ENCODE measurements around the gene KCNJ4.

KCNJ4 gene

DNA sequence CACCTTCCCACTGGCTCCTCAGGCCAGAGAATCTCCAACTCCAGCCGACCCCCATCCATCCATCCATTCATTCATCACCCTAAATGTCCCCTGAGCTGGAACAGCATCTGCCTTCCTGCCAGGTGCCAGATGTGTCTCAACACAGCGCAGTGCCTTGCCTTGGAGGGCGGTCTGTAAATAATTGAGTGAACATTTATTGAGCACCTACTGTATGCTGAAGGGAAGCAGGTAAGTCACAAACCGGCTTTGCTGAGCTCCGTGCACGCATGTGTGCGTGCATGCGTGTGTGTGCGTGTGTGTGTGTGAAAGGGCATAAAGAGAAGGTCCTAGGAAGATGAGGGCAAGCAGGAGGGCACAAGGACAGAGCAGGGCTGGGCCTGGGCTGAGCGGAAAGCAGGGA is 10.2 kb downstream of the KCNJ4 start:
- CTCF ChIA-PET = interaction anchor here (0.6 kb wide), 1 partner anchor 29 kb away, joined by 4 read pairs; no protein-coding TSS in a partner anchor
- POLR2A ChIA-PET = no interaction called here
- no peak overlapping the region for H3K4me3 ChIP-seq (ENCODE audit: low read depth, low read length)

DNA sequence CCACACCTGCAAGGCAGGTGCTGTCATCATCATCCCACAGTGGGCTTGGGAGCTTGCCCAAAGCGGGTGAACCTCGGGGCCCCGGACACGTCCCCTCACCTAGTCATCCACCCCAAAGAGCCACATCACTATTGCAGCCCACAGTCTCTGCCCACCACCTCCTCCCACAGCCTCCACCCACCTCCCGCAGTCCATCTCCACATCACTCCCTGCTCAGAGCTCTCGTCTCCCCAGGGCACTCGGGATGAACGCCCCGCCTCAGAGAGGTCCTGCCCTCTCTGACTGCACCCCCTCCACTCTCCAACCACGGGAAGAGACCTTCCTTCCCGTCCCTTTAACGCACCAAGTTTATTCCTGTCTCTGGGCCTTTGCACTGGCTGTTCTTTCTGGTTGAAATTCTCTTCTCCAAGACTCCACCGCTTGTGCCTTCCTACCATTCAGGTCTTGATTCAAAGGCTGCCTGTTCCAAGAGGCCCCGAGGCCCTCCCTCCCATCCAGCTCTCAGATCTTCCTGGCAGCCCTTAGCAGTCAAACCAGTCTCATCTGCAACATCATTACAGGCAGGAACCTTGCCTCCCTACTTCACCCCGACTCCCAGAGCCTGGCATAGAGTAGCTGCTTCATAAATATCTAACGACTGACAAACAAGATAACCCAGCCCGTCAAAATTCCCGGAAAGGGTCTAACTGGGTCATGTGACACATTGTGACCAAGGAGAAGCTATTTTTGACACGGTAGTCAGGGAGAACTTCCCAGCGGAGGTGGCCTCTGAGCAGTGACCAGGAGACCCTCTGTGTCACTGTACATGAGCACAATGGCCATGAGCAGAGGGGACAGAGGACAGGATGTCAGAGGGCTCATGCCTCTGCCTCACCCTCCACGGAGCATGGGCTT is 11.1 kb downstream of the KCNJ4 start:
- H3K27ac ChIP-seq (ENCODE audit: extremely low read depth, low read depth, low read length) = no peak overlapping the region
- ChIA-PET CTCF (no interaction called here), POLR2A (interaction anchor here (1.7 kb wide), 1 partner anchor 10 kb away, joined by 3 read pairs; no protein-coding TSS in a partner anchor)
- TF ChIP-seq ZFHX2 (tag by site-specific recombination; conservative IDR thresholded peaks at IDR 0.05) = peak; percentile 99
- TF ChIP-seq, protein P1, sequence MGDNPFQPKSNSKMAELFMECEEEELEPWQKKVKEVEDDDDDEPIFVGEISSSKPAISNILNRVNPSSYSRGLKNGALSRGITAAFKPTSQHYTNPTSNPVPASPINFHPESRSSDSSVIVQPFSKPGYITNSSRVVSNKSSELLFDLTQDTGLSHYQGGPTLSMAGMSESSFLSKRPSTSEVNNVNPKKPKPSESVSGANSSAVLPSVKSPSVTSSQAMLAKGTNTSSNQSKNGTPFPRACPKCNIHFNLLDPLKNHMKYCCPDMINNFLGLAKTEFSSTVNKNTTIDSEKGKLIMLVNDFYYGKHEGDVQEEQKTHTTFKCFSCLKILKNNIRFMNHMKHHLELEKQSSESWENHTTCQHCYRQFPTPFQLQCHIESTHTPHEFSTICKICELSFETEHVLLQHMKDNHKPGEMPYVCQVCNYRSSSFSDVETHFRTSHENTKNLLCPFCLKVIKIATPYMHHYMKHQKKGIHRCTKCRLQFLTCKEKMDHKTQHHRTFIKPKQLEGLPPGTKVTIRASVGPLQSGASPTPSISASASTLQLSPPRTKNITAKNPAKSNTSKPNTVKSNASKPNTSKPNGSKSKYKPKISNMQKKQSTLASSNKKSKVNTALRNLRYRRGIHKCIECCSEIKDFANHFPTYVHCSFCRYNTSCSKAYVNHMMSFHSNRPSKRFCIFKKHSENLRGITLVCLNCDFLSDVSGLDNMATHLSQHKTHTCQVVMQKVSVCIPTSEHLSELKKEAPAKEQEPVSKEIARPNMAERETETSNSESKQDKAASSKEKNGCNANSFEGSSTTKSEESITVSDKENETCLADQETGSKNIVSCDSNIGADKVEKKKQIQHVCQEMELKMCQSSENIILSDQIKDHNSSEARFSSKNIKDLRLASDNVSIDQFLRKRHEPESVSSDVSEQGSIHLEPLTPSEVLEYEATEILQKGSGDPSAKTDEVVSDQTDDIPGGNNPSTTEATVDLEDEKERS (tag by site-specific recombination; IDR thresholded peaks at IDR 0.05) = no peak
- no peak for TF ChIP-seq ZNF274 (IDR thresholded peaks at IDR 0.05; ENCODE audit: low read length)
- TF ChIP-seq ZNF274 (tag by site-specific recombination; IDR thresholded peaks at IDR 0.05; ENCODE audit: borderline replicate concordance) = no peak
- TF ChIP-seq ZNF548 (tag by site-specific recombination; IDR thresholded peaks at IDR 0.05) = no peak
- TF ChIP-seq ZNF776 (tag by site-specific recombination; IDR thresholded peaks at IDR 0.05; ENCODE audit: borderline replicate concordance) = no peak
- peak; percentile 92 for TF ChIP-seq ZNF623 (tag by site-specific recombination; IDR thresholded peaks at IDR 0.05)
- no peak for TF ChIP-seq ZNF404 (tag by site-specific recombination; IDR thresholded peaks at IDR 0.05)
- TF ChIP-seq ZNF184 (tag by site-specific recombination; IDR thresholded peaks at IDR 0.05) = no peak
- TF ChIP-seq ZNF114 (tag by site-specific recombination; IDR thresholded peaks at IDR 0.05) = no peak
- no peak for TF ChIP-seq ZNF48 (tag by site-specific recombination; IDR thresholded peaks at IDR 0.05)
- no peak for TF ChIP-seq MYNN (tag by site-specific recombination; IDR thresholded peaks at IDR 0.05; ENCODE audit: borderline replicate concordance)
- no peak for TF ChIP-seq ZNF146 (tag by site-specific recombination; IDR thresholded peaks at IDR 0.05)
- TF ChIP-seq ZNF423 (tag by site-specific recombination; IDR thresholded peaks at IDR 0.05) = no peak
- TF ChIP-seq, protein P2, sequence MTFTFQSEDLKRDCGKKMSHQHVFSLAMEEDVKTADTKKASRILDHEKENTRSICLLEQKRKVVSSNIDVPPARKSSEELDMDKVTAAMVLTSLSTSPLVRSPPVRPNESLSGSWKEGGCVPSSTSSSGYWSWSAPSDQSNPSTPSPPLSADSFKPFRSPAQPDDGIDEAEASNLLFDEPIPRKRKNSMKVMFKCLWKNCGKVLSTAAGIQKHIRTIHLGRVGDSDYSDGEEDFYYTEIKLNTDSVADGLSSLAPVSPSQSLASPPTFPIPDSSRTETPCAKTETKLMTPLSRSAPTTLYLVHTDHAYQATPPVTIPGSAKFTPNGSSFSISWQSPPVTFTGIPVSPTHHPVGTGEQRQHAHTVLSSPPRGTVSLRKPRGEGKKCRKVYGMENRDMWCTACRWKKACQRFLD (tag by site-specific recombination; IDR thresholded peaks at IDR 0.05) = no peak
- TF ChIP-seq TCF7L2 (IDR thresholded peaks at IDR 0.05; ENCODE audit: borderline replicate concordance, low read depth, low read length) = no peak
- TF ChIP-seq ZNF664 (tag by site-specific recombination; IDR thresholded peaks at IDR 0.05) = peak; percentile 82
- no peak for TF ChIP-seq MZF1 (tag by site-specific recombination; IDR thresholded peaks at IDR 0.05; ENCODE audit: borderline replicate concordance)
- no peak for TF ChIP-seq ZNF558 (tag by site-specific recombination; IDR thresholded peaks at IDR 0.05)
- TF ChIP-seq ZBTB17 (tag by site-specific recombination; IDR thresholded peaks at IDR 0.05) = peak; percentile 62
- TF ChIP-seq ZNF747 (tag by site-specific recombination; IDR thresholded peaks at IDR 0.05) = no peak
- TF ChIP-seq EGR2 (tag by site-specific recombination; IDR thresholded peaks at IDR 0.05; ENCODE audit: low read depth) = peak; percentile 98
- TF ChIP-seq, protein P3, sequence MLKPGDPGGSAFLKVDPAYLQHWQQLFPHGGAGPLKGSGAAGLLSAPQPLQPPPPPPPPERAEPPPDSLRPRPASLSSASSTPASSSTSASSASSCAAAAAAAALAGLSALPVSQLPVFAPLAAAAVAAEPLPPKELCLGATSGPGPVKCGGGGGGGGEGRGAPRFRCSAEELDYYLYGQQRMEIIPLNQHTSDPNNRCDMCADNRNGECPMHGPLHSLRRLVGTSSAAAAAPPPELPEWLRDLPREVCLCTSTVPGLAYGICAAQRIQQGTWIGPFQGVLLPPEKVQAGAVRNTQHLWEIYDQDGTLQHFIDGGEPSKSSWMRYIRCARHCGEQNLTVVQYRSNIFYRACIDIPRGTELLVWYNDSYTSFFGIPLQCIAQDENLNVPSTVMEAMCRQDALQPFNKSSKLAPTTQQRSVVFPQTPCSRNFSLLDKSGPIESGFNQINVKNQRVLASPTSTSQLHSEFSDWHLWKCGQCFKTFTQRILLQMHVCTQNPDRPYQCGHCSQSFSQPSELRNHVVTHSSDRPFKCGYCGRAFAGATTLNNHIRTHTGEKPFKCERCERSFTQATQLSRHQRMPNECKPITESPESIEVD (tag by site-specific recombination; IDR thresholded peaks at IDR 0.05) = no peak
- TF ChIP-seq, protein P4, sequence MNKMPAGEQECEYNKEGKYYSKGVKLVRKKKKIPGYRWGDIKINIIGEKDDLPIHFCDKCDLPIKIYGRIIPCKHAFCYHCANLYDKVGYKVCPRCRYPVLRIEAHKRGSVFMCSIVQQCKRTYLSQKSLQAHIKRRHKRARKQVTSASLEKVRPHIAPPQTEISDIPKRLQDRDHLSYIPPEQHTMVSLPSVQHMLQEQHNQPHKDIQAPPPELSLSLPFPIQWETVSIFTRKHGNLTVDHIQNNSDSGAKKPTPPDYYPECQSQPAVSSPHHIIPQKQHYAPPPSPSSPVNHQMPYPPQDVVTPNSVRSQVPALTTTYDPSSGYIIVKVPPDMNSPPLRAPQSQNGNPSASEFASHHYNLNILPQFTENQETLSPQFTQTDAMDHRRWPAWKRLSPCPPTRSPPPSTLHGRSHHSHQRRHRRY (tag by site-specific recombination; IDR thresholded peaks at IDR 0.05) = no peak
- no peak for TF ChIP-seq ZFP37 (tag by site-specific recombination; IDR thresholded peaks at IDR 0.05)
- no peak overlapping the region for H3K4me3 ChIP-seq (ENCODE audit: low read depth, low read length)
- H3K9me3 ChIP-seq (ENCODE audit: control insufficient read depth, insufficient read depth, low read depth, low read length) = no peaks in the 10 kb centered on the region
- no peaks in the 10 kb centered on the region for H3K36me3 ChIP-seq (ENCODE audit: control insufficient read depth in 2 of 2, insufficient read depth in 1 of 2, low read length in 2 of 2)
- H3K4me1 ChIP-seq (ENCODE audit: control insufficient read depth, insufficient read depth, low read length) = no peaks in the 10 kb centered on the region

More for the DNA sequence above, 10.2 kb downstream of the KCNJ4 start:
- no peaks in the 10 kb centered on the region for H3K9me3 ChIP-seq (ENCODE audit: control insufficient read depth, insufficient read depth, low read depth, low read length)
- H3K27ac ChIP-seq (ENCODE audit: extremely low read depth, low read depth, low read length) = no peak overlapping the region
- H3K36me3 ChIP-seq (ENCODE audit: control insufficient read depth in 2 of 2, insufficient read depth in 1 of 2, low read length in 2 of 2) = no peaks in the 10 kb centered on the region
- TF ChIP-seq YY1 (tag by site-specific recombination; IDR thresholded peaks at IDR 0.05) = no peak
- no peak for TF ChIP-seq ZNF266 (tag by site-specific recombination; IDR thresholded peaks at IDR 0.05; ENCODE audit: low read depth)
- 0 out of 2 replicates have a peak, but pooled peaks have one; percentile 52 for TF ChIP-seq ZNF792 (tag by site-specific recombination; IDR thresholded peaks at IDR 0.05)
- no peaks in the 10 kb centered on the region for H3K4me1 ChIP-seq (ENCODE audit: control insufficient read depth, insufficient read depth, low read length)
